Activated CD4-positive, alpha-beta T cell treated with anti-CD3 and anti-CD28 coated beads for 36 hours (primary cell): ENCODE data around the gene SPACA7. TPM values are rescaled to one million over a fixed set of nuclear protein-coding genes. Genes with fewer than 3 reads are reported as not detected.

ENCODE experiments used
- ATAC-seq: fragments of 200-7000 bp; cut with Tn5 transposase; one replicate; pipeline ENCODE4 v1.10.0; 2021; ENCODE audit warnings: mild to moderate bottlenecking, moderate library complexity
- CTCF ChIA-PET: fragments of 350-600 bp; sonication (Branson Sonifier 250); formaldehyde crosslinking; loops from one replicate; lab custom pipeline; 2021; ENCODE audit warnings: antibody characterized with exemption; lab: Charles Lee
- POLR2A ChIA-PET: fragments of 350-600 bp; sonication (Branson Sonifier 250); formaldehyde crosslinking; loops from one replicate; lab custom pipeline; 2021; ENCODE audit warnings: antibody characterized with exemption, inconsistent platforms; lab: Charles Lee
- DNase-seq: peaks from one replicate; pipeline ENCODE4 v3.0.0-alpha.2; 2020
- H3K27ac Mint-ChIP-seq: one replicate; pipeline ENCODE4 v1.8.0; 2021; ENCODE audit warnings: mixed read lengths
- H3K27me3 Mint-ChIP-seq: one replicate; pipeline ENCODE4 v1.8.0; 2021; ENCODE audit warnings: mixed read lengths
- H3K36me3 Mint-ChIP-seq: one replicate; pipeline ENCODE4 v1.8.0; 2021; ENCODE audit warnings: low read depth, mixed read lengths
- H3K4me1 Mint-ChIP-seq: one replicate; pipeline ENCODE4 v1.8.0; 2021; ENCODE audit warnings: mixed read lengths
- H3K4me3 Mint-ChIP-seq: one replicate; pipeline ENCODE4 v1.8.0; 2021; ENCODE audit warnings: mild to moderate bottlenecking, moderate library complexity, mixed read lengths
- H3K9me3 Mint-ChIP-seq: one replicate; pipeline ENCODE4 v1.8.0; 2021; ENCODE audit warnings: low read depth, mixed read lengths
- intact Hi-C, 2 experiments: fragments of 100-400 bp; cut with DNase I in 1 of 2; cut with micrococcal nuclease in 1 of 2; formaldehyde crosslinking; loops; one replicate each; pipeline versions ENCODE4 v1.14.2 to v1.15.1; 2022 to 2024; cut with DNase I, micrococcal nuclease
- total RNA-seq, 2 experiments: library from RNA; stranded (reverse); gene quantifications; one replicate each; pipeline ENCODE4 v1.2.3, GENCODE V29; 2021

SPACA7 gene
- total RNA-seq, 2 experiments from 2014 or later: not detected

- DNase-seq (no peak), ATAC-seq (no peak)
- Mint-ChIP-seq H3K27me3 (peaks cover 5% of the 10 kb centered on the region), H3K27ac (no peak overlapping the region), H3K36me3 (no peaks in the 10 kb centered on the region), H3K4me1 (no peaks in the 10 kb centered on the region), H3K4me3 (no peak overlapping the region), H3K9me3 (peaks cover 7% of the 10 kb centered on the region)
- CTCF ChIA-PET: no interaction called here
- intact Hi-C loops: no loop called here
- POLR2A ChIA-PET: no interaction called here
These were observed 22.3 kb upstream of the SPACA7 start for GRCh38 chr13:112353856-112354255.

GRCh38 chr13:112354330-112355273 is 21.6 kb upstream of the SPACA7 start:
- no peak for ATAC-seq
- Mint-ChIP-seq H3K27me3 (peaks cover 5% of the 10 kb centered on the region), H3K27ac (no peak overlapping the region), H3K4me3 (no peak overlapping the region), H3K36me3 (no peaks in the 10 kb centered on the region), H3K4me1 (no peaks in the 10 kb centered on the region), H3K9me3 (peaks cover 7% of the 10 kb centered on the region)
- ChIA-PET POLR2A (no interaction called here), CTCF (no interaction called here)
- intact Hi-C loops: no loop called here
- DNase-seq: no peak

GRCh38 chr13:112355274-112355838 is 20.8 kb upstream of the SPACA7 start:
- intact Hi-C loops: no loop called here
- POLR2A ChIA-PET: no interaction called here

GRCh38 chr13:112356190-112356589 is 20.0 kb upstream of the SPACA7 start:
- no peak overlapping the region for H3K4me3 Mint-ChIP-seq
- intact Hi-C loops: no loop called here
- DNase-seq: no peak
- peaks cover 7% of the 10 kb centered on the region for H3K9me3 Mint-ChIP-seq
- no peaks in the 10 kb centered on the region for H3K4me1 Mint-ChIP-seq
- no peaks in the 10 kb centered on the region for H3K27me3 Mint-ChIP-seq
- no peak overlapping the region for H3K27ac Mint-ChIP-seq
- POLR2A ChIA-PET: no interaction called here
- CTCF ChIA-PET: no interaction called here
- no peak for ATAC-seq
- H3K36me3 Mint-ChIP-seq: no peaks in the 10 kb centered on the region

More at GRCh38 chr13:112355274-112355838, 20.8 kb upstream of the SPACA7 start:
- Mint-ChIP-seq H3K27me3 (peaks cover 5% of the 10 kb centered on the region), H3K36me3 (no peaks in the 10 kb centered on the region), H3K27ac (no peak overlapping the region), H3K9me3 (peaks cover 7% of the 10 kb centered on the region), H3K4me3 (no peak overlapping the region), H3K4me1 (no peaks in the 10 kb centered on the region)
- DNase-seq (no peak), ATAC-seq (no peak)
- CTCF ChIA-PET: no interaction called here

- no peak overlapping the region for H3K4me3 Mint-ChIP-seq
These were observed 18.0 kb upstream of the SPACA7 start for GRCh38 chr13:112358156-112358555.

GRCh38 chr13:112362021-112362420 is 14.1 kb upstream of the SPACA7 start:
- H3K27me3 Mint-ChIP-seq: peaks cover 5% of the 10 kb centered on the region
- CTCF ChIA-PET: no interaction called here

More at GRCh38 chr13:112358156-112358555, 18.0 kb upstream of the SPACA7 start:
- POLR2A ChIA-PET: no interaction called here
- H3K9me3 Mint-ChIP-seq: peaks cover 7% of the 10 kb centered on the region
- no peak overlapping the region for H3K27ac Mint-ChIP-seq
- CTCF ChIA-PET: no interaction called here
- intact Hi-C loops: no loop called here
- DNase-seq (no peak), ATAC-seq (no peak)
- H3K27me3 Mint-ChIP-seq: peaks cover 2% of the 10 kb centered on the region
- H3K36me3 Mint-ChIP-seq: no peaks in the 10 kb centered on the region
- H3K4me1 Mint-ChIP-seq: no peaks in the 10 kb centered on the region

GRCh38 chr13:112363867-112364528 is 12.2 kb upstream of the SPACA7 start:
- intact Hi-C loops: no loop called here
- Mint-ChIP-seq H3K27me3 (peaks cover 11% of the 10 kb centered on the region), H3K9me3 (peaks cover 6% of the 10 kb centered on the region), H3K36me3 (no peaks in the 10 kb centered on the region), H3K27ac (no peak overlapping the region), H3K4me1 (no peaks in the 10 kb centered on the region), H3K4me3 (no peak overlapping the region)
- ChIA-PET POLR2A (no interaction called here), CTCF (no interaction called here)
- no peak for DNase-seq
- ATAC-seq: no peak

More at GRCh38 chr13:112362021-112362420, 14.1 kb upstream of the SPACA7 start:
- no peak for DNase-seq
- no peak overlapping the region for H3K4me3 Mint-ChIP-seq
- intact Hi-C loops: no loop called here
- no peaks in the 10 kb centered on the region for H3K36me3 Mint-ChIP-seq
- ATAC-seq: no peak
- H3K27ac Mint-ChIP-seq: no peak overlapping the region
- POLR2A ChIA-PET: no interaction called here
- no peaks in the 10 kb centered on the region for H3K4me1 Mint-ChIP-seq
- H3K9me3 Mint-ChIP-seq: peaks cover 8% of the 10 kb centered on the region

GRCh38 chr13:112366907-112367646 is 9.1 kb upstream of the SPACA7 start:
- Mint-ChIP-seq H3K36me3 (no peaks in the 10 kb centered on the region), H3K4me3 (no peak overlapping the region), H3K27ac (no peak overlapping the region), H3K4me1 (no peaks in the 10 kb centered on the region), H3K27me3 (peaks cover 11% of the 10 kb centered on the region), H3K9me3 (peaks cover 6% of the 10 kb centered on the region)
- no peak for DNase-seq
- ChIA-PET CTCF (no interaction called here), POLR2A (no interaction called here)
- intact Hi-C loops: no loop called here
- no peak for ATAC-seq

GRCh38 chr13:112368883-112369282 is 7.3 kb upstream of the SPACA7 start:
- Mint-ChIP-seq H3K27me3 (peaks cover 9% of the 10 kb centered on the region), H3K27ac (no peak overlapping the region), H3K4me3 (no peak overlapping the region), H3K4me1 (no peaks in the 10 kb centered on the region), H3K9me3 (peaks cover 6% of the 10 kb centered on the region), H3K36me3 (no peaks in the 10 kb centered on the region)
- ATAC-seq: no peak
- CTCF ChIA-PET: no interaction called here
- POLR2A ChIA-PET: no interaction called here
- intact Hi-C loops: no loop called here
- DNase-seq: no peak

- Mint-ChIP-seq H3K36me3 (no peaks in the 10 kb centered on the region), H3K27ac (no peak overlapping the region), H3K4me3 (no peak overlapping the region), H3K27me3 (peaks cover 6% of the 10 kb centered on the region), H3K4me1 (no peaks in the 10 kb centered on the region), H3K9me3 (peaks cover 6% of the 10 kb centered on the region)
- intact Hi-C loops: no loop called here
- ChIA-PET POLR2A (no interaction called here), CTCF (no interaction called here)
- DNase-seq (no peak), ATAC-seq (no peak)
These were observed 5.8 kb upstream of the SPACA7 start for GRCh38 chr13:112370311-112370710.

GRCh38 chr13:112374271-112374670 is 1.9 kb upstream of the SPACA7 start:
- CTCF ChIA-PET: interaction anchor here (0.6 to 0.7 kb wide), 2 partner anchors 68 to 188 kb away, joined by 3 to 4 read pairs; no protein-coding TSS in a partner anchor
- no peak overlapping the region for H3K27ac Mint-ChIP-seq
- DNase-seq (no peak), ATAC-seq (no peak)
- intact Hi-C loops: no loop called here
- no peaks in the 10 kb centered on the region for H3K4me1 Mint-ChIP-seq
- peaks cover 2% of the 10 kb centered on the region for H3K9me3 Mint-ChIP-seq
- H3K27me3 Mint-ChIP-seq: peaks cover 4% of the 10 kb centered on the region
- no peaks in the 10 kb centered on the region for H3K36me3 Mint-ChIP-seq
- POLR2A ChIA-PET: no interaction called here
- H3K4me3 Mint-ChIP-seq: no peak overlapping the region
